ENCODE data around the gene DCTPP1. TPM values are rescaled to one million over a fixed set of nuclear protein-coding genes. Genes with fewer than 3 reads are reported as not detected.

The DCTPP1 gene
- total and polyA plus RNA-seq, 2 of the 13 experiments (the other 11 are each of a cell fraction or from before 2014, with no cell fraction given): 54.8 to 74.4 TPM

- peak; percentile 54 for TF ChIP-seq ZGPAT (CRISPR knock-in tag; IDR thresholded peaks at IDR 0.05)
- peak; percentile 80 for TF ChIP-seq ZNF770 (CRISPR knock-in tag; IDR thresholded peaks at IDR 0.05)
- peak; percentile 48; the same call in 1 of the 2 replicates for TF ChIP-seq ARID5B (CRISPR knock-in tag; IDR thresholded peaks at IDR 0.05)
- 0 out of 2 replicates have a peak, but pooled peaks have one; percentile 75 for TF ChIP-seq FOXC1 (CRISPR knock-in tag; IDR thresholded peaks at IDR 0.05; ENCODE audit: borderline replicate concordance)
- peak; percentile 77; the same call in 1 of the 2 replicates for TF ChIP-seq ZFP37 (CRISPR knock-in tag; IDR thresholded peaks at IDR 0.05; ENCODE audit: borderline replicate concordance)
- 0 out of 2 replicates have a peak, but pooled peaks have one; percentile 29 for TF ChIP-seq NFATC3 (CRISPR knock-in tag; IDR thresholded peaks at IDR 0.05)
- peak; percentile 13; the same call in 1 of the 2 replicates for TF ChIP-seq PAXIP1 (CRISPR knock-in tag; conservative IDR thresholded peaks at IDR 0.05)
- TF ChIP-seq NONO (IDR thresholded peaks at IDR 0.05): no peak
- TF ChIP-seq NONO (CRISPR knock-in tag; conservative IDR thresholded peaks at IDR 0.05): peak; percentile 22; the same call in 1 of the 2 replicates
- TF ChIP-seq ZNF737 (CRISPR knock-in tag; IDR thresholded peaks at IDR 0.05; ENCODE audit: borderline replicate concordance): 0 out of 2 replicates have a peak, but pooled peaks have one; percentile 82
- TF ChIP-seq EED (CRISPR knock-in tag; IDR thresholded peaks at IDR 0.05): peak; percentile 65; the same call in 1 of the 2 replicates
- peak; percentile 23; the same call in 1 of the 2 replicates for TF ChIP-seq CBX5 (CRISPR knock-in tag; IDR thresholded peaks at IDR 0.05; ENCODE audit: borderline replicate concordance)
- TF ChIP-seq ZNF605 (CRISPR knock-in tag; IDR thresholded peaks at IDR 0.05): no peak
Measured at GRCh38 chr16:30430428-30430970, 669 bp upstream of the DCTPP1 start (continued).

All from HepG2 (cell line).